Lower leg skin (tissue), 3 donors: ENCODE data around the gene IPO11.
"Not testable (repeated sequence)": the region's sequence is repeated elsewhere in the genome, so short reads cannot be mapped to it uniquely, and the experiment has no call there.

ENCODE experiments used
- CTCF ChIP-seq, 3 donors: fragments of 450-650 bp; IDR thresholded peaks; one replicate each; pipeline ENCODE4 v1.5.1; 2016; ENCODE audit warnings: antibody characterized with exemption in 3 of 3, mild to moderate bottlenecking in 3 of 3, moderate library complexity in 2 of 3
- POLR2A ChIP-seq, 2 donors: fragments of 450-650 bp; IDR thresholded peaks; one replicate each; pipeline ENCODE4 v1.6.1; 2016 to 2017; ENCODE audit warnings: antibody characterized with exemption in 2 of 2, mild to moderate bottlenecking in 1 of 2, moderate library complexity in 1 of 2

GRCh38 chr5:62513085-62513484, 100.5 kb downstream of the IPO11 start:
- TF ChIP-seq CTCF, POLR2A (IDR thresholded peaks at IDR 0.05): not testable (repeated sequence)
